Thyroid gland (tissue), 4 donors: ENCODE data around the gene ELOVL3.
A peak's percentile ranks its signal among the peaks of the same experiment; 100 is the strongest.

Experiments
- POLR2A ChIP-seq, 2 donors: fragments of 450-650 bp; IDR thresholded peaks; one replicate each; pipeline ENCODE4 v1.6.1; 2017; ENCODE audit warnings: antibody characterized with exemption in 2 of 2, mild to moderate bottlenecking in 2 of 2, moderate library complexity in 1 of 2
- TF ChIP-seq, protein P1 (sequence below), 6 experiments: fragments of 200-600 bp in 3 of 6; fragments of 450-650 bp in 3 of 6; sonication (generic) in 3 of 6; IDR thresholded peaks; one replicate each; pipeline ENCODE4 v1.5.1; 2016 to 2019; ENCODE audit warnings: antibody characterized with exemption in 6 of 6, mild to moderate bottlenecking in 2 of 6, inconsistent platforms in 1 of 6, moderate library complexity in 1 of 6

DNA sequence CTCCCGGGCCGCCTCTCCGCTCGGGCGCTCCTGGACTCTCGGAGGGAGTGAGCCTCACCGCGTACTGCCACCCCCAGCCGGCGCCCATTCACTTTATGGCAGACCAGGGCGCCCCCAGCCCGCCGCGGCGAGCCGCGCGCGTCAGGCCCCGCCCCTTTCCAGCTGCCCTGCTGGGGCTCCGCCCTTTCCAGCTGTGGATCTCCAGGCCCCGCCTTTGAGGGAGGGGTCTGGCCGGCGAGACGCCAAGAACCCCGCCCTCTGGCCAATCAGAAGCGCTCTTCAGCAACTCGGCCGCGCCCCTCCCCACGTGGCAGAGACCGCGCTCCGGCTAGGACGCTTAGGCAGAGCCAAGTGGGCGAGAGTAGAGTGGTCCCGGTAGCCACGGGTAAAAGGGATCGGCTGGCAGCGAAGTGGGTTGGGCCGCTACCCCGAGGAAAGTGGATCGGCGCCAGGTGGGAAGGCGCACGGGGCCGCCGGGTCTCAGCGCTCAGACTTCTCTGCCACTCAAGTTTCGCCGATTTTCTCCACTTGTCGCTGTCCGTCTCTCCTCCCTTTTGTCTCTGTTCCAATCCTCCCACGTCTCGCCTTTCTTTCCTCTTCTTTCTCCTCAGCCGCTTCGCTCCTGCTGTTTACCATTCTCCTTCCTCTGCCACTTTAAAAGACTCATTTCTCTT, 15.5 kb downstream of the ELOVL3 start, which contains the start of gene PITX3:
- TF ChIP-seq, protein P1, sequence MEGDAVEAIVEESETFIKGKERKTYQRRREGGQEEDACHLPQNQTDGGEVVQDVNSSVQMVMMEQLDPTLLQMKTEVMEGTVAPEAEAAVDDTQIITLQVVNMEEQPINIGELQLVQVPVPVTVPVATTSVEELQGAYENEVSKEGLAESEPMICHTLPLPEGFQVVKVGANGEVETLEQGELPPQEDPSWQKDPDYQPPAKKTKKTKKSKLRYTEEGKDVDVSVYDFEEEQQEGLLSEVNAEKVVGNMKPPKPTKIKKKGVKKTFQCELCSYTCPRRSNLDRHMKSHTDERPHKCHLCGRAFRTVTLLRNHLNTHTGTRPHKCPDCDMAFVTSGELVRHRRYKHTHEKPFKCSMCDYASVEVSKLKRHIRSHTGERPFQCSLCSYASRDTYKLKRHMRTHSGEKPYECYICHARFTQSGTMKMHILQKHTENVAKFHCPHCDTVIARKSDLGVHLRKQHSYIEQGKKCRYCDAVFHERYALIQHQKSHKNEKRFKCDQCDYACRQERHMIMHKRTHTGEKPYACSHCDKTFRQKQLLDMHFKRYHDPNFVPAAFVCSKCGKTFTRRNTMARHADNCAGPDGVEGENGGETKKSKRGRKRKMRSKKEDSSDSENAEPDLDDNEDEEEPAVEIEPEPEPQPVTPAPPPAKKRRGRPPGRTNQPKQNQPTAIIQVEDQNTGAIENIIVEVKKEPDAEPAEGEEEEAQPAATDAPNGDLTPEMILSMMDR (IDR thresholded peaks at IDR 0.05): no peak
- TF ChIP-seq POLR2A (IDR thresholded peaks at IDR 0.05): peak in 1 of 2 donors; percentile 17
